AG04450 (cell line): ENCODE measurements around the gene PTPRB. TPM values are rescaled to one million over a fixed set of nuclear protein-coding genes. Genes with fewer than 3 reads are reported as not detected.

Experiments used
- CTCF ChIA-PET: fragments of 300-600, 350-600 bp; formaldehyde crosslinking; extraction: SDS; loops from one replicate; lab custom pipeline; 2022; ENCODE audit warnings: antibody characterized with exemption, inconsistent platforms; lab: Charles Lee
- POLR2A ChIA-PET: fragments of 350-600 bp; formaldehyde crosslinking; extraction: SDS; loops from one replicate; lab custom pipeline; 2021; ENCODE audit warnings: antibody characterized with exemption, inconsistent platforms; lab: Yijun Ruan, JAX
- DNase-seq: peaks from one replicate; pipeline ENCODE4 v3.0.0-alpha.2; 2011; ENCODE audit warnings: low read depth, low spot score
- H3K27ac ChIP-seq: one replicate; pipeline ENCODE4 v1.5.1; 2012; ENCODE audit warnings: low read depth, low read length, control low read depth
- H3K27me3 ChIP-seq: one replicate; pipeline ENCODE4 v1.6.0; 2012; ENCODE audit warnings: low read length; ENCODE audit not compliant: control insufficient read depth, insufficient read depth
- H3K4me3 ChIP-seq: 2 replicates; pipeline ENCODE4 v1.5.1; 2011; ENCODE audit warnings: mild to moderate bottlenecking, low read depth, low read length, control low read depth
- H3K9me3 ChIP-seq: 2 replicates; pipeline ENCODE4 v1.5.1; 2012; ENCODE audit warnings: low read length; ENCODE audit not compliant: control insufficient read depth, insufficient read depth
- polyA plus RNA-seq: library from polyadenylated mRNA; depleted of rRNA; stranded (reverse); fragments of >200 nt; gene quantifications from 2 replicates; pipeline ENCODE4 v1.2.3, GENCODE V29; 2011
- TF ChIP-seq, protein P1 (sequence below): IDR thresholded peaks from 2 replicates; pipeline ENCODE4 v1.5.1; 2011; ENCODE audit warnings: low read depth, low read length, control low read depth, inconsistent platforms

PTPRB gene
- polyA plus RNA-seq, 1 experiment = 0.02 TPM

DNA sequence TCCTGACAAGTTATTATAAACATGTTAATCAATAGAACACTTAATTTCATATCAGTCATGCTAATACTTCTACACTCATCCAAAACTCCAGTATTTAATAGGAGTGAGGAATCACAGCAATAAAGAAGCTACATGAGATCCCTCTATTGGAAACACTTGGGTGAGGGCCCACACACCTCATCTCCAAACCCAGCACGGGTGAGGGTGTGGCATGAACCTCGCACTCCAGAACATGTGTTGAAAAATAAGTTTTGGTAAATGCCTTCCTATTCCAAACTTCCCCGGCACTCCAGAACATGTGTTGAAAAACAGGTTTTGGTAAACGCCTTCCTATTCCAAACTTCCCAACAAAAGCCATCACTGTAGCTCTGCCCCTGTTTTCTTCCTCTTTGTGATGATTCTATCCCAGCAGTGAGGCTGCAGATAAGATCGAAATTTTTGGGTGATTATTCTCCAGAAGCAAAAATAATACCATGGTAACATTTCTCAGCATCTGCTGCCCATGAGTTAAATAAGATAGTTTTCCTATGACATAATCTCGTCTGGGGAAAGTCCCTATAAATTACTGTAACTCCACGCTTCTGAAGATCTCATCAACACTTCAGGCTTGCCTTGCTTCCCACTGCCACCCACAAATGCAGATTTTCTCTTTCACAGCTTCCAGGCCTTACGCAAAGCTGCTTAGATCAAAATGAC is 24.4 kb upstream of the PTPRB start:
- ChIA-PET CTCF (no interaction called here), POLR2A (no interaction called here)
- no peak overlapping the region for H3K4me3 ChIP-seq
- peak overlapping the region; percentile 42 for H3K27ac ChIP-seq
- no peaks in the 10 kb centered on the region for H3K9me3 ChIP-seq
- no peaks in the 10 kb centered on the region for H3K27me3 ChIP-seq
- TF ChIP-seq, protein P1, sequence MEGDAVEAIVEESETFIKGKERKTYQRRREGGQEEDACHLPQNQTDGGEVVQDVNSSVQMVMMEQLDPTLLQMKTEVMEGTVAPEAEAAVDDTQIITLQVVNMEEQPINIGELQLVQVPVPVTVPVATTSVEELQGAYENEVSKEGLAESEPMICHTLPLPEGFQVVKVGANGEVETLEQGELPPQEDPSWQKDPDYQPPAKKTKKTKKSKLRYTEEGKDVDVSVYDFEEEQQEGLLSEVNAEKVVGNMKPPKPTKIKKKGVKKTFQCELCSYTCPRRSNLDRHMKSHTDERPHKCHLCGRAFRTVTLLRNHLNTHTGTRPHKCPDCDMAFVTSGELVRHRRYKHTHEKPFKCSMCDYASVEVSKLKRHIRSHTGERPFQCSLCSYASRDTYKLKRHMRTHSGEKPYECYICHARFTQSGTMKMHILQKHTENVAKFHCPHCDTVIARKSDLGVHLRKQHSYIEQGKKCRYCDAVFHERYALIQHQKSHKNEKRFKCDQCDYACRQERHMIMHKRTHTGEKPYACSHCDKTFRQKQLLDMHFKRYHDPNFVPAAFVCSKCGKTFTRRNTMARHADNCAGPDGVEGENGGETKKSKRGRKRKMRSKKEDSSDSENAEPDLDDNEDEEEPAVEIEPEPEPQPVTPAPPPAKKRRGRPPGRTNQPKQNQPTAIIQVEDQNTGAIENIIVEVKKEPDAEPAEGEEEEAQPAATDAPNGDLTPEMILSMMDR = no peak
- no peak for DNase-seq

DNA sequence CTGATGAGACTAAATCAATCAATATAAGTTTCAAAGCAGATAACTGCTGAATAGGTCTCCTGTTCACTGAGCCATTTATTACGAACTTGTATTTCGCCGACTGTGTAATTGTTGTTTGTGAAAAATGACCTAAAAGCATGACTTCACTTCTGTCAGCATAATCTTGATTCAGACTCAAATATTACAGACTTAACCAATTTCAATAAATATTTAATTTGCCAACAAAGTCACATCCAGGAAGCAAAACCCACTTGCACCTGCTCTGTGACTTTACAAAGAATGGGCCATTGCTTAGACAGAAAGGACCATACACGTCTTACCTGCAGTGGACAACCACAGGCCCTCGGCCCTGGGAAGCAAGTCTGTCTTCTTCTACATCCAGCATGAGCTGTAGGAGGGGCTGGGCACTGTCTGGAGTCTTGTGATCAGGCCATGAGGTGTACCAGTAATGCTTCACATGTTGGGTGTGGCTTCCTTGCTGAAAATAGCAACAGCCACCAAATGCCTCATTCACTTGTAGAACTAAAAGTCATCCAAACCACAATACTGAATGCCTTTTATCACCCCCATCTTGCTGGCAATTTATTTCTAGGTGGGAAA is 23.5 kb upstream of the PTPRB start:
- no peak overlapping the region for H3K4me3 ChIP-seq
- H3K9me3 ChIP-seq = no peaks in the 10 kb centered on the region
- TF ChIP-seq, protein P1 = no peak
- ChIA-PET POLR2A (no interaction called here), CTCF (no interaction called here)
- no peak for DNase-seq
- H3K27me3 ChIP-seq = no peaks in the 10 kb centered on the region
- no peak overlapping the region for H3K27ac ChIP-seq

DNA sequence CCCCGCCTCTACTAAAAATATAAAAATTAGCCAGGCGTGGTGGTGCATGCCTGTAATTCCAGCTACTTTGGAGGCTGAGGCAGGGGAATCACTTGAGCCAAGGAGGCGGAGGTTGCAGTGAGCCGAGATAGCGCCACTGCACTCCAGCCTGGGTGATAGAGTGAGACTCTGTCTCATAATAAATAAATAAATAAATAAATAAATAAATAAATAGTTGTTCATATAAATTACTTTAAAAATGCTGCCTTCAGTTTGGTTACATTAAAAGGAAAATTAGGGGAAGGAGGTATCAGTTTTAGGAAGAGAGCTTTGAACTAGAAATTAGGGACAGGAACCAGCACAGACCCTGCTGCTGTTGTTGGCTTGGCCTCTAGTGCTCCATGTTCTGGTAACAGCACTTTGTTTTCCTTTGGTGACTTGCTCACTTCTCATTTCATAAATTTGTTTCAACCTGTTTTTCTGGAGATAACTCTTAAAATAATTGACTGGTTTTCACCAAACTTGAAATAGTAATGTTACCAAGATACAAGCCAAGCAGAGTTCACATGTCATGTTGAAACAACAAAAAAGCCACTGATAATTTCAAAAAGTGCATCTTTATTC is 22.9 kb upstream of the PTPRB start:
- Histone ChIP-seq H3K9me3 (no peaks in the 10 kb centered on the region), H3K27ac (no peak overlapping the region), H3K4me3 (no peak overlapping the region), H3K27me3 (no peaks in the 10 kb centered on the region)
- ChIA-PET CTCF (interaction anchor here (1.3 kb wide), 1 partner anchor 83 kb away, joined by 3 read pairs; no protein-coding TSS in a partner anchor), POLR2A (no interaction called here)
- TF ChIP-seq, protein P1 = no peak
- no peak for DNase-seq

DNA sequence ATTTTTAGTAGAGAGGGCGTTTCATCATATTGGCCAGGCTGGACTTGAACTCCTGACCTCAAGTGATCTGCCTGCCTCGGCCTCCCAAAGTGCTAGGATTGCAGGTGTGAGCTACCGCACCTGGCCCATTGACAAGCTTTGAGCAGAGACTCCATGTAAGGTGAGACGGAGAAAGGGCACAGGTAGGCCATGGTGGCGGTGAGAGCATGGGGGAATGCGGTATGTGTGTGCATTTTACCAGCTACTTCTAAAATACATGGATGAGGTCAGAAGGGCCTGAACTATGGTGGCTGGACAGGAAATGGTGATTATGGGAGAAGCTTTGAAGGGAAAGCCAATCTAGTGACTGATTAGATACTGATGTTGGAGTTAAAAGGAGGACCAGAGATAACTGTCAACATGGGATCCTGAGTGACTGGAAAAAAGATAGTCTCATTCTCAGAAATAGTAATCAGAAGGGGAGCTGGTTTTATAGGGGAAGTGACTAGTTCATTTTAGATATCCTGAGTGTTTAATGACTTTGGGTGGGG is 21.9 kb upstream of the PTPRB start:
- Histone ChIP-seq H3K27me3 (no peaks in the 10 kb centered on the region), H3K9me3 (no peaks in the 10 kb centered on the region), H3K4me3 (no peak overlapping the region), H3K27ac (no peak overlapping the region)
- no peak for DNase-seq
- POLR2A ChIA-PET = no interaction called here
- TF ChIP-seq, protein P1 = no peak
- CTCF ChIA-PET = interaction anchor here (1.0 to 1.3 kb wide), 2 partner anchors 11 to 82 kb away, joined by 3 read pairs; no protein-coding TSS in a partner anchor
